H1 (cell line): ENCODE data around the gene ZNF587B. TPM values are rescaled to one million over a fixed set of nuclear protein-coding genes. Genes with fewer than 3 reads are reported as not detected.
"Not testable (repeated sequence)": the region's sequence is repeated elsewhere in the genome, so short reads cannot be mapped to it uniquely, and the experiment has no call there.

Experiments used
- CTCF ChIA-PET: fragments of 300-600 bp; sonication (Branson Sonifier 250); formaldehyde crosslinking; loops from one replicate; lab custom pipeline; 2021; ENCODE audit not compliant: partially characterized antibody; lab: Charles Lee
- POLR2A ChIA-PET: fragments of 300-600 bp; sonication (Branson Sonifier 250); formaldehyde crosslinking; loops from one replicate; lab custom pipeline; 2021; ENCODE audit warnings: inconsistent platforms; ENCODE audit not compliant: partially characterized antibody; lab: Charles Lee
- DNase-seq, 2 experiments: peaks; one replicate each; pipeline versions ENCODE4 v3.0.0 to v3.0.0-alpha.2; 2010 to 2022; ENCODE audit warnings: low spot score in 2 of 2, low read depth in 1 of 2, mixed read lengths in 1 of 2
- FAIRE-seq: peaks from 2 replicates; lab custom pipeline; 2011; peaks lifted over from hg19 to GRCh38; lab: Jason Lieb, UNC
- H2AFZ ChIP-seq: 2 replicates; pipeline ENCODE4 v1.8.1; 2012; ENCODE audit warnings: low read length, inconsistent platforms
- H2AK5ac ChIP-seq: 2 replicates; pipeline ENCODE4 v1.6.1; 2013; ENCODE audit warnings: low read depth, low read length
- H2BK120ac ChIP-seq: replicated peaks from 2 replicates; pipeline ENCODE3; 2013; ENCODE audit warnings: low read depth, low read length, inconsistent platforms
- H2BK12ac ChIP-seq: 2 replicates; pipeline ENCODE4 v1.6.1; 2013; ENCODE audit warnings: low read depth, low read length
- H2BK15ac ChIP-seq: 2 replicates; pipeline ENCODE4 v1.6.1; 2013; ENCODE audit warnings: low read length
- H2BK20ac ChIP-seq: 2 replicates; pipeline ENCODE4 v1.6.1; 2013; ENCODE audit warnings: low read length
- H2BK5ac ChIP-seq: 2 replicates; pipeline ENCODE4 v1.6.1; 2013; ENCODE audit warnings: low read depth, low read length
- H3K14ac ChIP-seq: 2 replicates; pipeline ENCODE4 v1.6.1; 2013; ENCODE audit warnings: inconsistent platforms; ENCODE audit not compliant: insufficient read length
- H3K18ac ChIP-seq: 2 replicates; pipeline ENCODE4 v1.6.1; 2013; ENCODE audit warnings: low read length; ENCODE audit errors: extremely low read depth
- H3K23ac ChIP-seq: 2 replicates; pipeline ENCODE4 v1.6.1; 2013; ENCODE audit warnings: inconsistent platforms; ENCODE audit not compliant: insufficient read length
- H3K23me2 ChIP-seq: 2 replicates; pipeline ENCODE4 v1.6.1; 2013; ENCODE audit warnings: low read depth, low read length
- H3K27ac ChIP-seq: 2 replicates; pipeline ENCODE4 v1.6.1; 2011; ENCODE audit warnings: low read depth, low read length, inconsistent platforms
- H3K27me3 ChIP-seq, 4 experiments: replicated peaks in 1 of 4; 1 replicate in 1 of 4; 2 replicates in 3 of 4; pipeline versions ENCODE4 v1.6.1 to v1.8.1; 2011 to 2013; ENCODE audit warnings: low read length in 3 of 4, mild to moderate bottlenecking in 3 of 4, inconsistent platforms in 2 of 4, mixed read lengths in 2 of 4, moderate library complexity in 1 of 4; ENCODE audit not compliant: control insufficient read depth in 3 of 4, insufficient read depth in 3 of 4; ENCODE audit errors: extremely low read depth in 1 of 4
- H3K36me3 ChIP-seq, 4 experiments: 2 replicates each; pipeline versions ENCODE4 v1.6.1 to v1.8.1; 2011 to 2013; ENCODE audit warnings: mild to moderate bottlenecking in 4 of 4, low read length in 3 of 4, moderate library complexity in 2 of 4, control low read depth in 1 of 4, inconsistent platforms in 1 of 4; ENCODE audit not compliant: insufficient read depth in 4 of 4, control insufficient read depth in 2 of 4
- H3K4ac ChIP-seq: replicated peaks from 2 replicates; pipeline ENCODE3; 2013; ENCODE audit warnings: low read length, low read depth, mixed read lengths, inconsistent platforms; ENCODE audit not compliant: insufficient read length
- H3K4me1 ChIP-seq, 4 experiments: replicated peaks in 1 of 4; 1 replicate in 1 of 4; 2 replicates in 3 of 4; pipeline versions ENCODE4 v1.6.1 to v1.8.1; 2011 to 2013; ENCODE audit warnings: low read length in 3 of 4, inconsistent platforms in 2 of 4, mixed read lengths in 1 of 4; ENCODE audit not compliant: insufficient read depth in 4 of 4, control insufficient read depth in 3 of 4
- H3K4me2 ChIP-seq, 2 experiments: 2 replicates each; pipeline versions ENCODE4 v1.6.1 to v1.8.1; 2011 to 2013; ENCODE audit warnings: low read depth in 2 of 2, low read length in 2 of 2, control low read depth in 1 of 2, inconsistent platforms in 1 of 2, mild to moderate bottlenecking in 1 of 2; ENCODE audit not compliant: insufficient read depth in 1 of 2
- H3K4me3 ChIP-seq, 4 experiments: fragments of 200-600, 300-600 bp in 1 of 4; sonication (generic), shearing (Covaris generic), sonication (Bioruptor Twin) in 1 of 4; 2 replicates each; pipeline versions ENCODE4 v1.5.1 to v1.8.1; 2011 to 2016; ENCODE audit warnings: low read length in 4 of 4, low read depth in 3 of 4, control low read depth in 2 of 4, inconsistent platforms in 2 of 4, mild to moderate bottlenecking in 2 of 4, mixed read lengths in 1 of 4, moderate library complexity in 1 of 4; ENCODE audit not compliant: insufficient read depth in 2 of 4; ENCODE audit errors: extremely low read depth in 1 of 4
- H3K56ac ChIP-seq: replicated peaks from 2 replicates; pipeline ENCODE3; 2013; ENCODE audit warnings: low read depth, mild to moderate bottlenecking, mixed read lengths, low read length, inconsistent platforms; ENCODE audit not compliant: insufficient read length
- H3K79me1 ChIP-seq: 2 replicates; pipeline ENCODE4 v1.6.1; 2013; ENCODE audit warnings: low read depth, low read length, control low read depth
- H3K79me2 ChIP-seq, 2 experiments: 2 replicates each; pipeline versions ENCODE4 v1.6.1 to v1.8.1; 2012 to 2013; ENCODE audit warnings: low read length in 2 of 2, mild to moderate bottlenecking in 2 of 2, inconsistent platforms in 1 of 2; ENCODE audit not compliant: insufficient read depth in 2 of 2, control insufficient read depth in 1 of 2
- H3K9ac ChIP-seq, 4 experiments: replicated peaks in 1 of 4; 1 replicate in 1 of 4; 2 replicates in 3 of 4; pipeline versions ENCODE4 v1.6.1 to v1.8.1; 2011 to 2013; ENCODE audit warnings: low read depth in 3 of 4, low read length in 3 of 4, control low read depth in 2 of 4, mild to moderate bottlenecking in 2 of 4, moderate library complexity in 2 of 4, inconsistent platforms in 1 of 4; ENCODE audit errors: extremely low read depth in 1 of 4
- H3K9me3 ChIP-seq, 2 experiments: 2 replicates each; pipeline versions ENCODE4 v1.6.1 to v1.8.1; 2012 to 2013; ENCODE audit warnings: mild to moderate bottlenecking in 2 of 2, moderate library complexity in 2 of 2, control low read depth in 1 of 2, inconsistent platforms in 1 of 2, low read depth in 1 of 2, low read length in 1 of 2, mixed read lengths in 1 of 2; ENCODE audit not compliant: insufficient read depth in 2 of 2
- H4K20me1 ChIP-seq, 2 experiments: replicated peaks in 1 of 2; 2 replicates each; pipeline versions ENCODE3 to v1.8.1; 2011 to 2013; ENCODE audit warnings: inconsistent platforms in 2 of 2, low read length in 2 of 2, mild to moderate bottlenecking in 1 of 2; ENCODE audit not compliant: insufficient read depth in 2 of 2, control insufficient read depth in 1 of 2
- H4K5ac ChIP-seq: 2 replicates; pipeline ENCODE4 v1.6.1; 2013; ENCODE audit warnings: low read length, low read depth, mixed read lengths, inconsistent platforms; ENCODE audit not compliant: insufficient read length
- H4K8ac ChIP-seq: 2 replicates; pipeline ENCODE4 v1.8.0; 2013; ENCODE audit warnings: mild to moderate bottlenecking, moderate library complexity, low read length, inconsistent platforms; ENCODE audit not compliant: insufficient read depth; ENCODE audit errors: extremely low read depth
- H4K91ac ChIP-seq: replicated peaks from 2 replicates; pipeline ENCODE3; 2013; ENCODE audit warnings: low read length, mixed read lengths, inconsistent platforms; ENCODE audit not compliant: insufficient read length
- WGBS, 2 experiments: shearing (Covaris generic) in 1 of 2; methylation state at CpG; one replicate each; pipeline versions ENCODE4 v1.1.6 to v1.1.7; 2013 to 2015; ENCODE audit warnings: low lambda C conversion rate in 2 of 2, mixed read lengths in 2 of 2, inconsistent platforms in 1 of 2, low coverage in 1 of 2, missing lambda C conversion rate in 1 of 2; ENCODE audit not compliant: insufficient replicate concordance in 2 of 2, insufficient coverage in 1 of 2, insufficient read length in 1 of 2; ENCODE audit errors: extremely low coverage in 1 of 2, missing lambda C conversion rate in 1 of 2; 5-methylcytosine and 5-hydroxymethylcytosine counted together
- polyA plus RNA-seq, 7 experiments: library from polyadenylated mRNA; depleted of rRNA in 3 of 7; stranded (reverse) in 5 of 7; unstranded in 2 of 7; fragments of >200 nt in 5 of 7; fragments of 200-250 nt in 2 of 7; gene quantifications; 1 replicate in 5 of 7; 2 replicates in 1 of 7; 4 replicates in 1 of 7; pipeline versions ENCODE4 v1.2.1 to v1.2.3, GENCODE V29; 2011 to 2013; ENCODE audit warnings: missing spikeins in 2 of 7, mixed read lengths in 2 of 7
- total RNA-seq: library from RNA; stranded (reverse); fragmentation: NEBNext Ultra II Directional; extraction: Animal tissue kit (Norgen Biotek cat#: 25700); gene quantifications from 2 replicates; pipeline ENCODE4 v1.2.1, GENCODE V29; 2021

The ZNF587B gene
- total and polyA plus RNA-seq, 2 of the 8 experiments (the other 6 are each of a cell fraction or from before 2014, with no cell fraction given): 13.8 to 60.1 TPM

DNA sequence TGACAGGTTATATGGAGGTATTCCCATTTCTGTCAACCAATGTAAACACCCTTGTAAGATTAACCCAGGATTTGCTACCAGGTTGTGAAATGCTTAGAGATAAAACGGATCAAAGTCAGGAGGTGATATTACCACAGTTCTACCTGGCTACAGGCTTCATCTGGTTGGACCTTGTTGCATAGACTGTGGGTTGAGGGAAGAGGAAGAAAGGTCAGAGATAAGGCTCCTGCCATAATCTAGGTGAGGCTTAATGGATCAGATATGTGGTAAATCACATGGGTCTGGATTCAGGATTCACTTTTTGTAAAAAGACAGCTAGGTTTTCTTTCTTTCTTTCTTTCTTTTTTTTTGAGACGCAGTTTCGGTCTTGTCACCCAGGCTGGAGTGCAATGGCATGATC is 8.6 kb upstream of the ZNF587B start:
- not testable (repeated sequence) for H2BK12ac ChIP-seq, H3K79me1 ChIP-seq, H3K23ac ChIP-seq, H3K23me2 ChIP-seq, H2BK5ac ChIP-seq, H3K4me1 ChIP-seq, H2BK15ac ChIP-seq, FAIRE-seq, H2BK120ac ChIP-seq, H2AFZ ChIP-seq, H4K8ac ChIP-seq, H2BK20ac ChIP-seq, H3K27ac ChIP-seq, H3K4me2 ChIP-seq, H3K56ac ChIP-seq, H3K14ac ChIP-seq, H3K27me3 ChIP-seq, H3K9me3 ChIP-seq, H4K5ac ChIP-seq, H3K9ac ChIP-seq, H2AK5ac ChIP-seq, H3K4me3 ChIP-seq, H3K18ac ChIP-seq, H4K20me1 ChIP-seq, DNase-seq, H4K91ac ChIP-seq, H3K4ac ChIP-seq
- ChIA-PET POLR2A (interaction anchor here (3.1 to 5.6 kb wide), 3 partner anchors 9 to 29 kb away, joined by 20 to 52 read pairs (median 35); partner anchors contain the start of genes ZNF587 and ZNF587B), CTCF (interaction anchor here (1.1 to 3.8 kb wide), 2 partner anchors 8 to 77 kb away, joined by 3 to 15 read pairs; partner anchors contain the start of gene ZNF587B)
- H3K79me2 ChIP-seq: peaks cover 18 to 69% of the 10 kb centered on the region in 2 experiments
- peaks cover 0 to 11% (median 0%) of the 10 kb centered on the region in 4 experiments; a peak in 3 of 8 replicates for H3K36me3 ChIP-seq
- WGBS, 2 experiments: 95% methylated on average over 2 of the region's 3 CpGs; no CpG with 5 or more reads in 1 of the 2 experiments

DNA sequence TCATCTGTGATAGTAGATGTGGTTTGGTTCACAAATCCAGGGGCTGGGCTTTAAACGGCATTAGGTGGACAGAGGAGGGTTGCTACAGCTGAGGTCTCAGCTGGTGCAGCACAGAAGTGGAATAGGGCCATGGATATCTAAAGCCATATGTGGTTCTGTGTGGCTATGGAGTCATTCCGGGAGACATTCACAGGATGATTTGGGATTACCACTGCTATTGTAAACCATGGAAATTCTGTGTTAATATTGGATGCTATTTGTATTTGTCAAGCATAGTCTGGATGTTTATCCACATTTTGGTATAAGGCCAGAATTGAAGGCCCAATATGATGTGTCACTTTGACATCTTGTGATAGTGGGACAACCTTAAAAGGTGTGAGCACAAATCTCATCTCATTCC is 6.9 kb upstream of the ZNF587B start:
- H4K5ac ChIP-seq, H3K23ac ChIP-seq, FAIRE-seq, H4K20me1 ChIP-seq, CTCF ChIA-PET, H2BK20ac ChIP-seq, H3K14ac ChIP-seq, H2BK5ac ChIP-seq, H4K91ac ChIP-seq, H2AK5ac ChIP-seq, H3K4ac ChIP-seq, H2BK12ac ChIP-seq, H3K4me2 ChIP-seq, H3K56ac ChIP-seq, H3K23me2 ChIP-seq, H3K4me1 ChIP-seq, H3K79me1 ChIP-seq, H3K18ac ChIP-seq, H2BK15ac ChIP-seq, H2BK120ac ChIP-seq, DNase-seq, H3K4me3 ChIP-seq, H3K27me3 ChIP-seq, H3K9ac ChIP-seq, H4K8ac ChIP-seq, H2AFZ ChIP-seq, H3K27ac ChIP-seq, H3K9me3 ChIP-seq, POLR2A ChIA-PET: not testable (repeated sequence)
- Histone ChIP-seq H3K36me3 (peaks cover 0 to 11% (median 0%) of the 10 kb centered on the region in 4 experiments; a peak in 3 of 8 replicates), H3K79me2 (peaks cover 18 to 77% of the 10 kb centered on the region in 2 experiments)
- WGBS, 2 experiments: 94% methylated on average over 2 of the region's 2 CpGs; no CpG with 5 or more reads in 1 of the 2 experiments
